Measurements from ENCODE around the gene AP3S2. TPM values are rescaled to one million over a fixed set of nuclear protein-coding genes. Genes with fewer than 3 reads are reported as not detected.
A peak's percentile ranks its signal among the peaks of the same experiment; 100 is the strongest.

Gene AP3S2
- total and polyA plus RNA-seq, 7 experiments from 2014 or later = 24.3 to 32.8 (median 28.5) TPM

DNA sequence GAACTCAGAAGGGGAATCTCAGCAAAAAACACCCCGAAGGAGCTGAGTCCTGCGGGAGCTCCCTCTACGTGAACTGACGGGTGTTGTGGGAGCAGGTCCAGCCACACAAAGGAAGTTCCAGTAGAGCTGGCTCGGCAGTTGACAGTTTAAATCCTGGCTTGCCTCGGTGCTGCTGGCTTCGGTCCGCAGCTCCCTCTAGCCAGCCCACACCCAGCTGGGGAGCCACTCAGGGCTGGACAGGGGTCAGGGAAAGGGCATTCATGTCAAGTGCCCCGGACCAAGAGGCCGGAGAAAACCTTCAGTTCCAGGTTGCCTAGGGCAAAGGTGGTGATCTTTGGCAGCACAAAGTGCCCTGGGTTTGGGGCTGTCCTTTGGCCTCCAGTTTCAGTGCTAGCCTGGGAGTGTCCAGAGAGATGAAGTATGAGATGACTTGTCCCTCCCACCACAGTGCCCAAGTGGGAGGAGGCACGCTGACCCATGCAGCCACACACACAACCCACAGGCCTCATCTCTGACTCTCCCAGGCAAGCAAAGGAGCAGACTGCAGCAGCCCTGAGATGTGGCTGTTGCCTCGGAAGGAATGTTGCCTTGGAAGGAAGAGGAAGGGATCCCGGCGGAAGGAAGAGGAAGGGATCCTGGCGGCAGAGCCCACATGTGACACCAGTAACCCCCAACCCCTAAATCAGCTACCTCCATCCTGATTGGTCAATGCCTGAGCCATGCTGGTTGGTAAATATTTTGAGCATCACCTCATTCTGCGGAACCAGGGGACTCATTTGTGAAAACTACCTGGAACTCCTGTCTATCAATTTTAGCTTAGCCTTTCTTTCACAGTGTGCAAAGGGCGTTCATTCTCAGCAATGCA, 65.3 kb downstream of the AP3S2 start:
- Mint-ChIP-seq H3K27ac (no peak overlapping the region), H3K4me1 (peaks cover 0 to 16% (median 0%) of the 10 kb centered on the region in 7 donors), H3K27me3 (peaks cover 0 to 6% (median 0%) of the 10 kb centered on the region in 5 donors), H3K9me3 (peaks cover 0 to 1% (median 0%) of the 10 kb centered on the region in 11 donors), H3K4me3 (no peak overlapping the region), H3K36me3 (peaks cover 0 to 11% (median 5%) of the 10 kb centered on the region in 5 donors)
- H3K4me1 ChIP-seq (ENCODE audit: control insufficient read depth in 2 of 2, insufficient read depth in 2 of 2, low read length in 2 of 2) = no peaks in the 10 kb centered on the region
- ChIA-PET CTCF (no interaction called here), POLR2A (no interaction called here)
- peak; percentile 53 for ATAC-seq
- DNase-seq = no peak
- H3K9me3 ChIP-seq (ENCODE audit: control insufficient read depth in 2 of 3, low read length in 3 of 3) = no peaks in the 10 kb centered on the region
- peaks cover 0 to 12% (median 0%) of the 10 kb centered on the region in 3 experiments for H3K36me3 ChIP-seq (ENCODE audit: control insufficient read depth in 2 of 3, insufficient read depth in 3 of 3, low read length in 3 of 3)
- intact Hi-C loops (cut with micrococcal nuclease) = no loop called here
- no peaks in the 10 kb centered on the region for H3K27me3 ChIP-seq (ENCODE audit: control insufficient read depth in 2 of 2, insufficient read depth in 2 of 2, low read length in 2 of 2)
- no peak overlapping the region for H3K27ac ChIP-seq (ENCODE audit: low read depth, low read length)
- H3K4me3 ChIP-seq (ENCODE audit: low read length) = no peak overlapping the region

DNA sequence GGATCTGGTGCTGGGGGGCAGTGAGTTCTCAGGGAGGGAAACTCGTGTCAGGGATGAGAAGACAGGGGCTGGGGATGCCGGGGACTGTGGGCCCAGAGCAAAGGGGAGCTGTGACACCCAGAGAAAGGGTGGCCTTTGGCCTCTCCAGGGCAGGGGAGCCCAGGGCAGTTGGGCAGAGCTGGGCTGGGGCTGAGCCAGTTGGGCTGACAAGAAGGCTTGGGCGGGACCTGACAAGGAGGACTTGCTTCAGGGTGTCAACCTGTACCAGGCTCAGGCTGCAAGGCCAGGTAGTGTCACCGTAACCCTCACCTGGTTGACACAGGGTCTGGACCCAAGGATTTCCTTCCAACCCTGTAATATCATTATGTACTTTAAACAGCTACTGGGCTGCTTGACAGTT, 66.0 kb downstream of the AP3S2 start:
- no peak overlapping the region for H3K27ac Mint-ChIP-seq

DNA sequence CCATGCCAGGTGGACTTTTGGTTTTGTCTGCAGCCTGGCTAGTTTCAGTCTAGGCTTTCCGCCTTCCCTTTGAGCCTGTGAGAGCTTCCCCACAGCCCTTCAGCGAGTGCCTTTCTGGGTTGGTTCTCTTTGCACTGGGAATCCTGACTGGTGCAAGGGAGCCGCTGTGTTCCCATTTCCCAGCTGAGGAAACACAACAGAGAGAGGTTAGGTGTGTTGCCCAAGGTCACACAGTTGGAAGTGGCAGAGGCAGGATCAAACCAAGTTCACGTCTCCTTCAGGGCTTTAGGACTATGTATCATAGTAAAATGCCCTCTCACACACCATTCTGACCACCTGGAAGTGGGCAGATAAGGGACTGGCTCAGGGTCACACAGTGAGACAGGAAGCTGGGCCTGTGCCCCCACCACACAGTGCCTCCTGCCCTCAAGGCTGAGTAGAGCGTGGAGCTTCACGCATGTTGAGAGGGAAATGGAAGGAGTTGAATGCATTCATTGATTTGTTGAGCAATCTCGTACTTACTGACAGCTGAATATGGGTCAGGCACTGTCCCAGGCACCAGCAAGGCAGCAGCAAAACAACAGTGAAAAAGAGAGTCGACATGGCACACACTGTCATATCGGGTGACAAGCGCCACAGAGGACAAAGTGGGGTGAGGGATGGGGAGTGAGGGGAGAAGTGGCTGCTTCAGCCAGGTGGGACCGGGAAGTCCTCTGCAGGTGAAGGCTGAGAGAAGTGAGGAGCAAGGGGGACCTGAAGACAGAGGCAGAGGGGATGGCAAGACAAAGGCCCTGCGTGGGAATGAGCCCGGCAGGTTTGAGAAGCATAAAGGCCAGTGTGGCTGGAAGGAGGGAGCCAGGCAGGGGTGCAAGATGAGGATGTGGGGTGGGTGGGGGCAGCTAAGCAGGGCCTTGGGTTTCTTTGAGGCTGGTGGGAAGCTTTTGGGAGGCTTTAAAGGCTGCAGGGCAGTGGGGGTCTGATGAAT, 66.8 kb downstream of the AP3S2 start:
- Histone ChIP-seq H3K36me3 (ENCODE audit: control insufficient read depth in 2 of 3, insufficient read depth in 3 of 3, low read length in 3 of 3) (peaks cover 0 to 3% (median 0%) of the 10 kb centered on the region in 3 experiments), H3K4me3 (ENCODE audit: low read length) (no peak overlapping the region), H3K27me3 (ENCODE audit: control insufficient read depth in 2 of 2, insufficient read depth in 2 of 2, low read length in 2 of 2) (no peaks in the 10 kb centered on the region), H3K4me1 (ENCODE audit: control insufficient read depth in 2 of 2, insufficient read depth in 2 of 2, low read length in 2 of 2) (no peaks in the 10 kb centered on the region), H3K27ac (ENCODE audit: low read depth, low read length) (no peak overlapping the region), H3K9me3 (ENCODE audit: control insufficient read depth in 2 of 3, low read length in 3 of 3) (no peaks in the 10 kb centered on the region)
- Mint-ChIP-seq H3K36me3 (peaks cover 0 to 3% (median 0%) of the 10 kb centered on the region in 5 donors), H3K27ac (no peak overlapping the region), H3K4me3 (no peak overlapping the region), H3K9me3 (peaks cover 0 to 1% (median 0%) of the 10 kb centered on the region in 11 donors), H3K27me3 (peaks cover 0 to 13% (median 7%) of the 10 kb centered on the region in 5 donors), H3K4me1 (peaks cover 0 to 20% (median 0%) of the 10 kb centered on the region in 7 donors)
- intact Hi-C loops (cut with micrococcal nuclease) = no loop called here
- DNase-seq (no peak), ATAC-seq (no peak)
- CTCF ChIA-PET = interaction anchor here (0.7 kb wide), 1 partner anchor 53 kb away, joined by 6 read pairs; no protein-coding TSS in a partner anchor
- POLR2A ChIA-PET = no interaction called here

More for the DNA sequence above, 66.0 kb downstream of the AP3S2 start:
- Histone ChIP-seq H3K9me3 (ENCODE audit: control insufficient read depth in 2 of 3, low read length in 3 of 3) (no peaks in the 10 kb centered on the region), H3K27me3 (ENCODE audit: control insufficient read depth in 2 of 2, insufficient read depth in 2 of 2, low read length in 2 of 2) (no peaks in the 10 kb centered on the region), H3K4me3 (ENCODE audit: low read length) (no peak overlapping the region), H3K36me3 (ENCODE audit: control insufficient read depth in 2 of 3, insufficient read depth in 3 of 3, low read length in 3 of 3) (peaks cover 0 to 6% (median 0%) of the 10 kb centered on the region in 3 experiments), H3K4me1 (ENCODE audit: control insufficient read depth in 2 of 2, insufficient read depth in 2 of 2, low read length in 2 of 2) (no peaks in the 10 kb centered on the region), H3K27ac (ENCODE audit: low read depth, low read length) (no peak overlapping the region)
- intact Hi-C loops (cut with micrococcal nuclease) = no loop called here
- ChIA-PET CTCF (no interaction called here), POLR2A (no interaction called here)
- H3K36me3 Mint-ChIP-seq = peaks cover 0 to 5% (median 0%) of the 10 kb centered on the region in 5 donors
- H3K4me1 Mint-ChIP-seq = peaks cover 0 to 16% (median 0%) of the 10 kb centered on the region in 7 donors
- H3K9me3 Mint-ChIP-seq = peaks cover 0 to 1% (median 0%) of the 10 kb centered on the region in 11 donors
- DNase-seq = no peak
- ATAC-seq = no peak
- H3K4me3 Mint-ChIP-seq = no peak overlapping the region
- peaks cover 0 to 6% (median 0%) of the 10 kb centered on the region in 5 donors for H3K27me3 Mint-ChIP-seq

DNA sequence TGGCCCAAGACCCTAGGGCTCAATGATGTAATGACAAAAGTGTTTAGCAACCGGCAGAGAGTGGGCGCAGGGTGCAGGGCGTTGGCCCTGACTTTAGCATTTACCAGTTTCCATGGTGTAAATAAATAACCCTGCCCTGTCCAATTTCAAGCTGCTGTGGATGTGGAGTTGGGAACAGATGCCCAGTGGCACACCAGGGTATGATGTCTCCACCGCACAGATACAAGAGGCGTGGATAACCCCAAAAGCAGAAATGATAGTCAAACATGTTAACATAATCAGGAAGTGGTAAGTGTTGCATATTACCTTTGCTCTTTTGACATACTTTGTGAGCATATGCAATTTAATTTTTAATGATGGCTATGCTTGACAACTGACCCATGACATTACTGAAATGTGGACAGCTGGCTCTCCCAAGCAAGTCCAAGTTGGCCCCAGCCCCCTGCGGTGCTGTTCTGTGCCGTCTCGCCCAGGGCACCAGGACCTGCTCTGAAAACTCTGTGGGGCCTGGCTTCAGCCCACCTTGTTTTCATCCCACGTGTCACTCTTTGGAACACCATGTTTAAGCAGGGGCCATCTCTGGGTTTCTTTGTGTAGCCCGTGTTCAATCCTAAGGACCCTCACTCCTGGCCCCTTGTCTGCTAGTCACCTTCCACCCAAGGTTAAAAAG, 68.4 kb downstream of the AP3S2 start:
- ATAC-seq = peak; percentile 67
- Mint-ChIP-seq H3K27me3 (peaks cover 0 to 22% (median 14%) of the 10 kb centered on the region in 5 donors), H3K4me3 (no peak overlapping the region), H3K27ac (no peak overlapping the region), H3K4me1 (peaks cover 0 to 23% (median 0%) of the 10 kb centered on the region in 7 donors), H3K9me3 (peaks cover 0 to 1% (median 0%) of the 10 kb centered on the region in 11 donors), H3K36me3 (no peaks in the 10 kb centered on the region)
- no peaks in the 10 kb centered on the region for H3K9me3 ChIP-seq (ENCODE audit: control insufficient read depth in 2 of 3, low read length in 3 of 3)
- H3K36me3 ChIP-seq (ENCODE audit: control insufficient read depth in 2 of 3, insufficient read depth in 3 of 3, low read length in 3 of 3) = no peaks in the 10 kb centered on the region
- H3K4me1 ChIP-seq (ENCODE audit: control insufficient read depth in 2 of 2, insufficient read depth in 2 of 2, low read length in 2 of 2) = no peaks in the 10 kb centered on the region
- ChIA-PET POLR2A (no interaction called here), CTCF (no interaction called here)
- intact Hi-C loops (cut with micrococcal nuclease) = no loop called here
- H3K4me3 ChIP-seq (ENCODE audit: low read length) = no peak overlapping the region
- H3K27ac ChIP-seq (ENCODE audit: low read depth, low read length) = no peak overlapping the region
- DNase-seq = no peak
- H3K27me3 ChIP-seq (ENCODE audit: control insufficient read depth in 2 of 2, insufficient read depth in 2 of 2, low read length in 2 of 2) = no peaks in the 10 kb centered on the region

DNA sequence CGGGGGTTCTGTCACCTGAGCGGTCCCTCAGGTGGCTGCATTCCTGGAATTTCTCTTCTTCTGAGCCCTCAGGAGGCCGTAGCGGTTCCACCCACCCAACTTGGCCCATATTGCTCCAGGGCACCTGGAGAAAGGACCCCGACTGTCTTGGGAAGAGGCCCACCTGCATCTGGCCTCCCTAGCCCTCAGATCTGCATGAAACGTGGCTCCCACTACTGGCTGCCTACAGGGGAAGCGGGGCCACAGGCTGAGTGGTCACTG, 69.3 kb downstream of the AP3S2 start:
- ChIA-PET CTCF (no interaction called here), POLR2A (no interaction called here)
- intact Hi-C loops (cut with micrococcal nuclease) = no loop called here
- DNase-seq (no peak), ATAC-seq (no peak)
- Mint-ChIP-seq H3K4me3 (no peak overlapping the region), H3K36me3 (no peaks in the 10 kb centered on the region), H3K27ac (no peak overlapping the region), H3K4me1 (peaks cover 0 to 21% (median 0%) of the 10 kb centered on the region in 7 donors), H3K27me3 (peaks cover 0 to 23% (median 15%) of the 10 kb centered on the region in 5 donors), H3K9me3 (no peaks in the 10 kb centered on the region)
- no peaks in the 10 kb centered on the region for H3K9me3 ChIP-seq (ENCODE audit: control insufficient read depth in 2 of 3, low read length in 3 of 3)
- H3K36me3 ChIP-seq (ENCODE audit: control insufficient read depth in 2 of 3, insufficient read depth in 3 of 3, low read length in 3 of 3) = no peaks in the 10 kb centered on the region
- H3K4me1 ChIP-seq (ENCODE audit: control insufficient read depth in 2 of 2, insufficient read depth in 2 of 2, low read length in 2 of 2) = no peaks in the 10 kb centered on the region
- H3K27me3 ChIP-seq (ENCODE audit: control insufficient read depth in 2 of 2, insufficient read depth in 2 of 2, low read length in 2 of 2) = no peaks in the 10 kb centered on the region
- no peak overlapping the region for H3K27ac ChIP-seq (ENCODE audit: low read depth, low read length)
- H3K4me3 ChIP-seq (ENCODE audit: low read length) = no peak overlapping the region

DNA sequence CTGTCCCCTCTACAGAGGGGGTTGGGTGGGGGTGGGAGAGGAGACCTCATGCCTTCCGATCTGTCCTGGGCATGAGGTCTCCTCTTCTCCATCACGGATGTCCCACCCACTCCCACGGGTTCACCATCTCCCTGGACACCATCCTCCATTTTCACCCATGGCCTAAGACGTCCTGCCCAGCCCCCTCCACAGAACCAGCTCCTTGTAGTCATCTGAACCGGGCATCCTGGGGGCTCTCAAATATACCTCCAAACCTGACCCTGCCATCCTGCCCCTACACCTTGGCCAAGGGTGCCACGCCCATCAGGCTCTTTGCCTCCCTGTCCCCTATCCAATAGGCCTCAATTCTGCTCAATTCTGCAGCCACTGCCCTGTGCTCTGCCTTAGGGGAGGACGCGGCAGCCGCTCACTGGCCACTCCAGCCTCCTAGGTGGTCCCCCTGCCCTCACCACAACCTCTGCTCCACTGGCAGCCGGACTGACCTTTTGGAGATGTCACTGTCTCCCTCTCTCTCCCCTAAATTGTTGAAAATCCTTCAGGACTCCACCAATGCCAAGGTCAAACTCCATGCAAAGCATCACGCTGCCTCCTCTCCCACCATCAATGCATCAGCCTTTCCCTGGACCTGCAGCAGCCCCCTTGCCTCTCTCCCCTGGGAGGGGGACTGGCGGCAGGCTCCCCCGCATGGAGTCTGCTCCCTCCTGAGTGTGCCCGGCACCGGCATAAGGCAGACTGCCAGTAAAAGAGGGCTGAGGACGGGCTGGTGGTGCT, 69.8 kb downstream of the AP3S2 start:
- CTCF ChIA-PET = no interaction called here
- Mint-ChIP-seq H3K4me3 (no peak overlapping the region), H3K4me1 (peaks cover 0 to 21% (median 0%) of the 10 kb centered on the region in 7 donors), H3K9me3 (no peaks in the 10 kb centered on the region), H3K27ac (no peak overlapping the region), H3K36me3 (no peaks in the 10 kb centered on the region), H3K27me3 (peaks cover 0 to 23% (median 15%) of the 10 kb centered on the region in 5 donors)
- no peak overlapping the region for H3K4me3 ChIP-seq (ENCODE audit: low read length)
- H3K4me1 ChIP-seq (ENCODE audit: control insufficient read depth in 2 of 2, insufficient read depth in 2 of 2, low read length in 2 of 2) = no peaks in the 10 kb centered on the region
- POLR2A ChIA-PET = no interaction called here
- H3K27me3 ChIP-seq (ENCODE audit: control insufficient read depth in 2 of 2, insufficient read depth in 2 of 2, low read length in 2 of 2) = no peaks in the 10 kb centered on the region
- no peak overlapping the region for H3K27ac ChIP-seq (ENCODE audit: low read depth, low read length)
- intact Hi-C loops (cut with micrococcal nuclease) = no loop called here
- no peaks in the 10 kb centered on the region for H3K36me3 ChIP-seq (ENCODE audit: control insufficient read depth in 2 of 3, insufficient read depth in 3 of 3, low read length in 3 of 3)
- H3K9me3 ChIP-seq (ENCODE audit: control insufficient read depth in 2 of 3, low read length in 3 of 3) = no peaks in the 10 kb centered on the region
- no peak for ATAC-seq
- no peak for DNase-seq
